ENCODE data around the gene ZNF639. TPM values are rescaled to one million over a fixed set of nuclear protein-coding genes. Genes with fewer than 3 reads are reported as not detected.
A peak's percentile ranks its signal among the peaks of the same experiment; 100 is the strongest.

The ZNF639 gene
- total and polyA plus RNA-seq, 9 of the 15 experiments (the other 6 are each of a cell fraction or from before 2014, with no cell fraction given), result 17.6 to 88.1 (median 53.7) TPM

GRCh38 chr3:179347345-179348194, 24.7 kb downstream of the ZNF639 start, which contains the start of gene MFN1 (continued):
- TF ChIP-seq ATF4 (CRISPR knock-in tag; IDR thresholded peaks at IDR 0.05) (no peak; the same call in 1 of the 2 replicates), ZNF696 (CRISPR knock-in tag; conservative IDR thresholded peaks at IDR 0.05) (no peak), TRIM24 (IDR thresholded peaks at IDR 0.05) (0 out of 4 replicates have a peak, but pooled peaks of 1 of the 2 experiments have one; percentile 19), TEAD1 (CRISPR knock-in tag; IDR thresholded peaks at IDR 0.05) (no peak; a peak in 1 of 4 replicates), E2F5 (CRISPR knock-in tag; IDR thresholded peaks at IDR 0.05) (no peak), TAF7 (tag; IDR thresholded peaks at IDR 0.05) (no peak), NCOA6 (IDR thresholded peaks at IDR 0.05) (no peak), PYGO2 (tag; IDR thresholded peaks at IDR 0.05) (no peak), PATZ1 (CRISPR knock-in tag; IDR thresholded peaks at IDR 0.05; ENCODE audit: borderline replicate concordance) (no peak), ZFX (CRISPR knock-in tag; IDR thresholded peaks at IDR 0.05) (peak; percentile 72), TCF15 (CRISPR knock-in tag; IDR thresholded peaks at IDR 0.05) (no peak), ZNF518B (CRISPR knock-in tag; IDR thresholded peaks at IDR 0.05) (no peak), EHMT2 (IDR thresholded peaks at IDR 0.05) (peak; percentile 79), ZFPM2 (CRISPR knock-in tag; IDR thresholded peaks at IDR 0.05) (no peak), HLTF (IDR thresholded peaks at IDR 0.05) (no peak), E2F1 (CRISPR knock-in tag; IDR thresholded peaks at IDR 0.05) (no peak), RFX1 (IDR thresholded peaks at IDR 0.05) (peak; percentile 57; the same call in 1 of the 2 replicates), DPF2 (IDR thresholded peaks at IDR 0.05) (no peak), FOSL1 (tag; conservative IDR thresholded peaks at IDR 0.05) (0 out of 2 replicates have a peak, but pooled peaks have one; percentile 35)

All from K562 (cell line).